IPS DF 6.9 (cell line): ENCODE data around the gene MYADM.

Experiments
- DNase-seq: peaks from one replicate; pipeline ENCODE4 v3.0.0-alpha.2; 2013; ENCODE audit warnings: low read depth, low spot score
- H3K27ac ChIP-seq: one replicate; pipeline ENCODE4 v1.5.1; 2013; ENCODE audit warnings: low read length, control low read depth
- H3K27me3 ChIP-seq: 2 replicates; pipeline ENCODE4 v1.6.1; 2013; ENCODE audit warnings: mild to moderate bottlenecking, low read length; ENCODE audit not compliant: control insufficient read depth, insufficient read depth
- H3K36me3 ChIP-seq: 2 replicates; pipeline ENCODE4 v1.6.1; 2013; ENCODE audit warnings: low read length; ENCODE audit not compliant: control insufficient read depth, insufficient read depth
- H3K4me1 ChIP-seq: 2 replicates; pipeline ENCODE4 v1.6.1; 2013; ENCODE audit warnings: low read length; ENCODE audit not compliant: control insufficient read depth, insufficient read depth
- H3K4me3 ChIP-seq: 2 replicates; pipeline ENCODE4 v1.5.1; 2013; ENCODE audit warnings: mild to moderate bottlenecking, low read length
- H3K9me3 ChIP-seq: 2 replicates; pipeline ENCODE4 v1.6.1; 2013; ENCODE audit warnings: low read length, inconsistent platforms; ENCODE audit not compliant: control insufficient read depth, insufficient read depth
- WGBS: extraction: QIAGEN DNeasy Blood & Tissue Kit; methylation state at CpG from one replicate; pipeline ENCODE4 v1.1.7; 2013; ENCODE audit warnings: mixed read lengths, missing lambda C conversion rate; ENCODE audit not compliant: insufficient read length, insufficient coverage; 5-methylcytosine and 5-hydroxymethylcytosine counted together

The MYADM gene

GRCh38 chr19:53877361-53877766, 9.7 kb downstream of the MYADM start:
- Histone ChIP-seq H3K36me3 (peaks cover 15% of the 10 kb centered on the region), H3K9me3 (no peaks in the 10 kb centered on the region), H3K27ac (no peak overlapping the region), H3K27me3 (no peaks in the 10 kb centered on the region), H3K4me1 (no peaks in the 10 kb centered on the region), H3K4me3 (no peak overlapping the region)
- DNase-seq = no peak
- WGBS = no CpG with 5 or more reads among the region's 10 CpGs

- peak overlapping the region; percentile 44; the same call in 1 of the 2 replicates for H3K4me3 ChIP-seq
- DNase-seq = no peak
- no peaks in the 10 kb centered on the region for H3K27me3 ChIP-seq
- H3K4me1 ChIP-seq = no peaks in the 10 kb centered on the region
- no peak overlapping the region for H3K27ac ChIP-seq
- H3K36me3 ChIP-seq = peaks cover 10% of the 10 kb centered on the region
- no CpG with 5 or more reads among the region's 12 CpGs for WGBS
- H3K9me3 ChIP-seq = no peaks in the 10 kb centered on the region
These were observed 11.1 kb downstream of the MYADM start for GRCh38 chr19:53878776-53879139.

- Histone ChIP-seq H3K36me3 (peaks cover 3% of the 10 kb centered on the region), H3K4me1 (no peaks in the 10 kb centered on the region), H3K27ac (no peak overlapping the region), H3K9me3 (no peaks in the 10 kb centered on the region), H3K4me3 (peak overlapping the region; percentile 44; the same call in 1 of the 2 replicates), H3K27me3 (no peaks in the 10 kb centered on the region)
- no CpG with 5 or more reads among the region's 51 CpGs for WGBS
- no peak for DNase-seq
These were observed 11.7 kb downstream of the MYADM start for GRCh38 chr19:53879140-53880081.

- DNase-seq = no peak
- no peak overlapping the region for H3K27ac ChIP-seq
- no peaks in the 10 kb centered on the region; the same call in 1 of the 2 replicates for H3K36me3 ChIP-seq
- no peaks in the 10 kb centered on the region for H3K27me3 ChIP-seq
- no CpG with 5 or more reads among the region's 6 CpGs for WGBS
- H3K4me1 ChIP-seq = no peaks in the 10 kb centered on the region
- no peak overlapping the region for H3K4me3 ChIP-seq
- no peaks in the 10 kb centered on the region for H3K9me3 ChIP-seq
These were observed 13.2 kb downstream of the MYADM start for GRCh38 chr19:53880711-53881481.

- WGBS = no CpG with 5 or more reads among the region's 49 CpGs
- H3K9me3 ChIP-seq = no peaks in the 10 kb centered on the region
- peak within 1 kb of the TSS; percentile 39; the same call in 1 of the 2 replicates for H3K4me3 ChIP-seq
- no peaks in the 10 kb centered on the region for H3K27me3 ChIP-seq
- DNase-seq = no peak
- H3K4me1 ChIP-seq = no peaks in the 10 kb centered on the region
- H3K27ac ChIP-seq = no peak within 1 kb of the TSS
- H3K36me3 ChIP-seq = no peaks in the 10 kb centered on the region
These were observed 14.1 kb downstream of the MYADM start, which contains the start of gene PRKCG for GRCh38 chr19:53881482-53882390. PRKCG (plus strand) TSS chr19:53882197; CDS start chr19:53882495, 298 bp downstream.

GRCh38 chr19:53882391-53883050, 14.8 kb downstream of the MYADM start:
- WGBS = no CpG with 5 or more reads among the region's 18 CpGs
- no peaks in the 10 kb centered on the region for H3K36me3 ChIP-seq
- no peaks in the 10 kb centered on the region for H3K4me1 ChIP-seq
- peak overlapping the region; percentile 39; the same call in 1 of the 2 replicates for H3K4me3 ChIP-seq
- DNase-seq = no peak
- no peaks in the 10 kb centered on the region for H3K27me3 ChIP-seq
- H3K27ac ChIP-seq = no peak overlapping the region
- H3K9me3 ChIP-seq = no peaks in the 10 kb centered on the region

GRCh38 chr19:53883231-53883661, 15.6 kb downstream of the MYADM start:
- Histone ChIP-seq H3K27ac (no peak overlapping the region), H3K36me3 (no peaks in the 10 kb centered on the region), H3K4me1 (no peaks in the 10 kb centered on the region), H3K9me3 (no peaks in the 10 kb centered on the region), H3K27me3 (no peaks in the 10 kb centered on the region), H3K4me3 (peak overlapping the region; percentile 39; the same call in 1 of the 2 replicates)
- DNase-seq = no peak
- no CpG with 5 or more reads among the region's 19 CpGs for WGBS

- WGBS = no CpG with 5 or more reads among the region's 11 CpGs
- DNase-seq = no peak
- peak overlapping the region; percentile 12; the same call in 1 of the 2 replicates for H3K4me3 ChIP-seq
- H3K9me3 ChIP-seq = no peaks in the 10 kb centered on the region
- no peaks in the 10 kb centered on the region for H3K4me1 ChIP-seq
- H3K36me3 ChIP-seq = no peaks in the 10 kb centered on the region
- H3K27me3 ChIP-seq = no peaks in the 10 kb centered on the region
- H3K27ac ChIP-seq = no peak overlapping the region
These were observed 16.1 kb downstream of the MYADM start for GRCh38 chr19:53883741-53884140.

- H3K27me3 ChIP-seq = no peaks in the 10 kb centered on the region
- H3K4me3 ChIP-seq = no peak overlapping the region
- no peaks in the 10 kb centered on the region for H3K9me3 ChIP-seq
- H3K4me1 ChIP-seq = no peaks in the 10 kb centered on the region
- WGBS = no CpG with 5 or more reads among the region's 12 CpGs
- H3K36me3 ChIP-seq = no peaks in the 10 kb centered on the region
- DNase-seq = no peak
- H3K27ac ChIP-seq = no peak overlapping the region
These were observed 16.6 kb downstream of the MYADM start for GRCh38 chr19:53884256-53884655.
